Fibroblast of skin of left biceps (primary cell): ENCODE results near the gene STK33.
"Not testable (repeated sequence)": the region's sequence is repeated elsewhere in the genome, so short reads cannot be mapped to it uniquely, and the experiment has no call there.

Experiments
- DNase-seq, 2 experiments: peaks; one replicate each; pipeline ENCODE4 v3.0.0-alpha.2; 2013; ENCODE audit warnings: low read depth in 2 of 2

Gene STK33

GRCh38 chr11:8543278-8543677, 50.8 kb downstream of the STK33 start:
- no peak for DNase-seq

- DNase-seq: no peak
Measured at GRCh38 chr11:8541448-8541847, 52.6 kb downstream of the STK33 start.

GRCh38 chr11:8533332-8533731, 60.7 kb downstream of the STK33 start:
- no peak for DNase-seq

GRCh38 chr11:8532475-8532874, 61.6 kb downstream of the STK33 start:
- DNase-seq: no peak

- no peak for DNase-seq
Measured at GRCh38 chr11:8531982-8532381, 62.0 kb downstream of the STK33 start.

- no peak for DNase-seq
Measured at GRCh38 chr11:8531312-8531711, 62.7 kb downstream of the STK33 start.

- no peak for DNase-seq
Measured at GRCh38 chr11:8527939-8528338, 66.1 kb downstream of the STK33 start.

GRCh38 chr11:8523396-8523795, 70.6 kb downstream of the STK33 start:
- DNase-seq: no peak

GRCh38 chr11:8512547-8512946, 81.5 kb downstream of the STK33 start:
- no peak for DNase-seq

- DNase-seq: no peak
Measured at GRCh38 chr11:8503910-8504364, 90.1 kb downstream of the STK33 start.

- DNase-seq: no peak
Measured at GRCh38 chr11:8501836-8502235, 92.2 kb downstream of the STK33 start.

GRCh38 chr11:8488395-8488794, 105.6 kb downstream of the STK33 start:
- no peak for DNase-seq

- DNase-seq: no peak
Measured at GRCh38 chr11:8487261-8487660, 106.8 kb downstream of the STK33 start.

- DNase-seq: no peak
Measured at GRCh38 chr11:8484251-8484650, 109.8 kb downstream of the STK33 start.

- DNase-seq: no peak
Measured at GRCh38 chr11:8480858-8481257, 113.2 kb downstream of the STK33 start.

GRCh38 chr11:8477680-8478079, 116.3 kb downstream of the STK33 start:
- no peak for DNase-seq

GRCh38 chr11:8477151-8477550, 116.9 kb downstream of the STK33 start:
- DNase-seq: no peak

- DNase-seq: not testable (repeated sequence)
Measured at GRCh38 chr11:8467806-8468205, 126.2 kb downstream of the STK33 start.

GRCh38 chr11:8467356-8467755, 126.7 kb downstream of the STK33 start:
- DNase-seq: not testable (repeated sequence)

GRCh38 chr11:8466884-8467283, 127.1 kb downstream of the STK33 start:
- not testable (repeated sequence) for DNase-seq

GRCh38 chr11:8459711-8460399, 134.2 kb downstream of the STK33 start:
- DNase-seq: no peak

- no peak for DNase-seq
Measured at GRCh38 chr11:8442301-8442700, 151.7 kb downstream of the STK33 start.

GRCh38 chr11:8440649-8441048, 153.4 kb downstream of the STK33 start:
- no peak for DNase-seq

GRCh38 chr11:8429483-8429882, 164.5 kb downstream of the STK33 start:
- no peak for DNase-seq
